Natural killer cell (primary cell): ENCODE data around the gene RAB8B. TPM values are rescaled to one million over a fixed set of nuclear protein-coding genes. Genes with fewer than 3 reads are reported as not detected.
"Not testable (repeated sequence)": the region's sequence is repeated elsewhere in the genome, so short reads cannot be mapped to it uniquely, and the experiment has no call there.

Experiments used
- ATAC-seq, 3 donors: fragments of 150-1000 bp in 2 of 3; fragments of 200-7000 bp in 1 of 3; cut with Tn5 transposase; 1 replicate in 1 of 3; 2 replicates in 2 of 3; pipeline ENCODE4 v1.10.0; 2021; ENCODE audit warnings: mild to moderate bottlenecking in 2 of 3, moderate library complexity in 2 of 3
- DNase-seq, 2 donors: peaks; one replicate each; pipeline versions ENCODE4 v3.0.0 to v3.0.0-alpha.2; 2013 to 2021; ENCODE audit warnings: mixed read lengths in 1 of 2
- H3K27ac ChIP-seq: one replicate; pipeline ENCODE4 v1.5.1; 2013; ENCODE audit warnings: mild to moderate bottlenecking, low read length
- H3K27me3 ChIP-seq: one replicate; pipeline ENCODE4 v1.6.1; 2013; ENCODE audit warnings: low read length; ENCODE audit not compliant: control insufficient read depth, insufficient read depth
- H3K36me3 ChIP-seq: one replicate; pipeline ENCODE4 v1.6.1; 2013; ENCODE audit warnings: low read length; ENCODE audit not compliant: control insufficient read depth, insufficient read depth
- H3K4me1 ChIP-seq: one replicate; pipeline ENCODE4 v1.6.1; 2013; ENCODE audit warnings: low read length; ENCODE audit not compliant: control insufficient read depth, insufficient read depth
- H3K4me3 ChIP-seq: one replicate; pipeline ENCODE4 v1.5.1; 2013; ENCODE audit warnings: low read length
- H3K9me3 ChIP-seq: one replicate; pipeline ENCODE4 v1.6.1; 2013; ENCODE audit warnings: low read length; ENCODE audit not compliant: control insufficient read depth, insufficient read depth
- H3K27ac Mint-ChIP-seq, 2 donors: one replicate each; pipeline ENCODE4 v1.8.0; 2022; ENCODE audit warnings: mild to moderate bottlenecking in 2 of 2, mixed read lengths in 2 of 2, moderate library complexity in 1 of 2
- H3K27me3 Mint-ChIP-seq, 2 donors: one replicate each; pipeline ENCODE4 v1.8.0; 2022; ENCODE audit warnings: low read depth in 2 of 2, mixed read lengths in 2 of 2
- H3K36me3 Mint-ChIP-seq: one replicate; pipeline ENCODE4 v1.8.0; 2022; ENCODE audit warnings: mixed read lengths
- H3K4me1 Mint-ChIP-seq, 2 donors: one replicate each; pipeline ENCODE4 v1.8.0; 2022; ENCODE audit warnings: mixed read lengths in 2 of 2
- H3K4me3 Mint-ChIP-seq: one replicate; pipeline ENCODE4 v1.8.0; 2022; ENCODE audit warnings: mild to moderate bottlenecking, moderate library complexity, mixed read lengths
- H3K9me3 Mint-ChIP-seq, 2 donors: one replicate each; pipeline ENCODE4 v1.8.0; 2022; ENCODE audit warnings: mixed read lengths in 2 of 2
- WGBS: methylation state at CpG from one replicate; pipeline ENCODE4 v1.1.7; 2013; ENCODE audit warnings: missing lambda C conversion rate; ENCODE audit not compliant: insufficient coverage; 5-methylcytosine and 5-hydroxymethylcytosine counted together
- intact Hi-C: fragments of 100-400 bp; cut with micrococcal nuclease; formaldehyde crosslinking; loops from one replicate; pipeline ENCODE4 v1.14.2; 2022
- total RNA-seq, 4 donors: library from RNA; stranded (reverse); fragments of 120-200 nt in 1 of 4; gene quantifications; one replicate each; pipeline versions ENCODE4 v1.2.3 to v1.2.4, GENCODE V29; 2013 to 2022
- TF ChIP-seq, protein P1 (sequence below): fragments of 200-600 bp; IDR thresholded peaks from one replicate; pipeline ENCODE4 v1.8.0; 2022; ENCODE audit warnings: antibody characterized with exemption

Gene RAB8B
- total RNA-seq, 3 donors from 2014 or later (not counting 1 experiment from before 2014, with no cell fraction given) = 128 to 155 (median 137) TPM

DNA sequence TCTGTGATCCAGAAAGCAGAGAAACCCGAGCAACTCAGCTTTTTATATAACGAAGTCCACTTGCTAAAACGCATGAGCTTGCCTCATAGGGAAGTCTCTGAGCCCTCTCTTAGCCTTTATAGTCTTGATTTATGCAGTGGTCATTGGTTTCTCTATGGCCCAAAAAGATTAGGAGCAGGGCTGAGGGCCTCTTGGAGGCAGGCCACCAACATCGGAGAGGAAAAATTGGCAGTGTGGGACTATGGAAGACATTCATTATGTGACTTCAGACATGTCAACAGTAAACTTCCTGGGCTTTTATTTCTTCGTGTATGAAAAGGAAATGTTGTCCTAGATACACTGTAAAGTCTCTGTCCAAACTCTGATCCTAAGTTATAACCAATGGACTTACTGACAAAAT is 13.5 kb downstream of the RAB8B start:
- H3K4me3 Mint-ChIP-seq = peak overlapping the region; percentile 76
- no peak for DNase-seq
- no peak for ATAC-seq
- no peaks in the 10 kb centered on the region for H3K27me3 ChIP-seq
- H3K4me3 ChIP-seq = no peak overlapping the region
- TF ChIP-seq, protein P1, sequence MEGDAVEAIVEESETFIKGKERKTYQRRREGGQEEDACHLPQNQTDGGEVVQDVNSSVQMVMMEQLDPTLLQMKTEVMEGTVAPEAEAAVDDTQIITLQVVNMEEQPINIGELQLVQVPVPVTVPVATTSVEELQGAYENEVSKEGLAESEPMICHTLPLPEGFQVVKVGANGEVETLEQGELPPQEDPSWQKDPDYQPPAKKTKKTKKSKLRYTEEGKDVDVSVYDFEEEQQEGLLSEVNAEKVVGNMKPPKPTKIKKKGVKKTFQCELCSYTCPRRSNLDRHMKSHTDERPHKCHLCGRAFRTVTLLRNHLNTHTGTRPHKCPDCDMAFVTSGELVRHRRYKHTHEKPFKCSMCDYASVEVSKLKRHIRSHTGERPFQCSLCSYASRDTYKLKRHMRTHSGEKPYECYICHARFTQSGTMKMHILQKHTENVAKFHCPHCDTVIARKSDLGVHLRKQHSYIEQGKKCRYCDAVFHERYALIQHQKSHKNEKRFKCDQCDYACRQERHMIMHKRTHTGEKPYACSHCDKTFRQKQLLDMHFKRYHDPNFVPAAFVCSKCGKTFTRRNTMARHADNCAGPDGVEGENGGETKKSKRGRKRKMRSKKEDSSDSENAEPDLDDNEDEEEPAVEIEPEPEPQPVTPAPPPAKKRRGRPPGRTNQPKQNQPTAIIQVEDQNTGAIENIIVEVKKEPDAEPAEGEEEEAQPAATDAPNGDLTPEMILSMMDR = no peak
- H3K4me1 ChIP-seq = peaks cover 49% of the 10 kb centered on the region
- peaks cover 86 to 94% of the 10 kb centered on the region in 2 donors for H3K4me1 Mint-ChIP-seq
- peaks cover 5% of the 10 kb centered on the region for H3K36me3 Mint-ChIP-seq
- H3K9me3 Mint-ChIP-seq = no peaks in the 10 kb centered on the region
- no peaks in the 10 kb centered on the region for H3K9me3 ChIP-seq
- no peak overlapping the region for H3K27ac ChIP-seq
- H3K27ac Mint-ChIP-seq = peak overlapping the region; percentile 25 to 52
- WGBS = 81% methylated on average over 4 of the region's 5 CpGs
- H3K36me3 ChIP-seq = peaks cover under 1% of the 10 kb centered on the region
- no peaks in the 10 kb centered on the region for H3K27me3 Mint-ChIP-seq
- intact Hi-C loops = loop anchor here (1.0 kb wide), 1 partner anchor 11 kb away; no protein-coding TSS in a partner anchor

DNA sequence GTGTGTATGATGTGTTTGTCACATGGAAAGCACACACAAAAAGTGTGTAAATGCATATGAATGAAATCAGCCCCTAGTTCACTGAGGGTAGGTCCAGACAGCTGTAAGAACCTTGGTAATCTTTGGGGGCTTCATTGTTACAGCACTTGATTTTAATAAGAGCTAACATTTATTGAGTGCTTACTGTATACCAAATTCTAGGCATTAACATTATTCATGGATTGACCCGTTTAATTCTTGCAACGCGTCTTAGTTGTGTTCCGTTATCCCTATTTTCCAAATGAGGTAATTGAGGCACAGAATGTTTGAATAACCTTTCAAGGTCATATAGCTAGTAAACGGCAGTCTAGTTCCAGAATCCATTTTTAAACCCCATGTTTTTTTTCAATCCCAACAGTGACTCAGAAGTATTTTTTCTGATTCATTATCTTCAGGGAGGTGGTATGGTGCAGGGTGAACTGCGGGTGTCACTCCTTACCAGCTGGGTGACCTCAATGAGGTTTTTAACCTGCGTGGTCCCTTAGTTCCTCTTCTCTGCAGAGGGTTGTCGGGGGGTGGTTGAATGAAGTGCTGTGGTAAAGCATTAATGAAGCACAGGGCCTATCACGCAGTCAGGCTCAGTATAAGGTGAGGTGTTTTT is 14.2 kb downstream of the RAB8B start:
- Mint-ChIP-seq H3K4me1 (peaks cover 86 to 94% of the 10 kb centered on the region in 2 donors), H3K27me3 (no peaks in the 10 kb centered on the region), H3K27ac (peak overlapping the region; percentile 25 to 52), H3K36me3 (peaks cover 12% of the 10 kb centered on the region), H3K4me3 (peak overlapping the region; percentile 76), H3K9me3 (no peaks in the 10 kb centered on the region)
- Histone ChIP-seq H3K36me3 (peaks cover 3% of the 10 kb centered on the region), H3K27me3 (no peaks in the 10 kb centered on the region), H3K9me3 (no peaks in the 10 kb centered on the region), H3K4me1 (peaks cover 49% of the 10 kb centered on the region), H3K27ac (no peak overlapping the region), H3K4me3 (no peak overlapping the region)
- intact Hi-C loops = loop anchor here (1.0 kb wide), 1 partner anchor 11 kb away; no protein-coding TSS in a partner anchor
- DNase-seq (peak; percentile 63 to 76), ATAC-seq (peak; percentile 81 to 86 (median 82))
- WGBS = 42% methylated on average over 8 of the region's 9 CpGs
- TF ChIP-seq, protein P1 = no peak

- no peak for DNase-seq
- peaks cover 3% of the 10 kb centered on the region for H3K36me3 ChIP-seq
- Mint-ChIP-seq H3K27ac (peak overlapping the region; percentile 25 to 52), H3K9me3 (no peaks in the 10 kb centered on the region), H3K4me3 (peak overlapping the region; percentile 1), H3K36me3 (peaks cover 13% of the 10 kb centered on the region), H3K27me3 (no peaks in the 10 kb centered on the region), H3K4me1 (peaks cover 77 to 86% of the 10 kb centered on the region in 2 donors)
- H3K4me3 ChIP-seq = no peak overlapping the region
- H3K27ac ChIP-seq = no peak overlapping the region
- peaks cover 48% of the 10 kb centered on the region for H3K4me1 ChIP-seq
- no peaks in the 10 kb centered on the region for H3K9me3 ChIP-seq
- ATAC-seq = no peak
- TF ChIP-seq, protein P1 = no peak
- WGBS = 83% methylated on average over 1 of the region's 2 CpGs
- intact Hi-C loops = no loop called here
- no peaks in the 10 kb centered on the region for H3K27me3 ChIP-seq
These were observed 16.7 kb downstream of the RAB8B start for GRCh38 chr15:63206079-63206478.

DNA sequence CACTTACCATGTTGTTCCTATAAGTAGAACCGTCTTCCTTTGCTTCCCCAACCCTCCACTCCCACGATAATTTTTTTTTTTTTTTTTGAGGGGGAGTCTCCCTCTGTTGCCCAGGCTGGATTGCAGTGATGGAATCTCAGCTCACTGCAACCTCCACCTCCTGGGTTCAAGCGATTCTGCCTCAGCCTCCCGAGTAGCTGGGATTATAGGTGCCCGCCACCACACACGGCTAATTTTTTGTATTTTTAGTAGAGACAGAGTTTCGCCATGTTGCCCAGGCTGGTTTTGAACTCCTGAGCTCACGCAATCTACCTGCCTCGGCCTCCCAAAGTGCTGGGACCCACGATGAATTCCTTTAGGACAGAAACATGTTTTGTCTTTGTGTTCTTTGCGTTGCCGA is 19.4 kb downstream of the RAB8B start:
- Mint-ChIP-seq H3K4me1 (peaks cover 81 to 90% of the 10 kb centered on the region in 2 donors), H3K27ac (peak overlapping the region; percentile 25 to 52), H3K36me3 (peaks cover 13% of the 10 kb centered on the region)
- H3K4me3 Mint-ChIP-seq, H3K4me3 ChIP-seq, ATAC-seq, H3K9me3 Mint-ChIP-seq, DNase-seq, H3K9me3 ChIP-seq, H3K27me3 ChIP-seq, intact Hi-C loops, H3K27ac ChIP-seq, H3K36me3 ChIP-seq, H3K27me3 Mint-ChIP-seq: not testable (repeated sequence)
- 97% methylated on average over 10 of the region's 12 CpGs for WGBS
- H3K4me1 ChIP-seq = peaks cover 45% of the 10 kb centered on the region
